SHP77 treated with DMSO at 0.1 percent for 48 hours (cell line): Measurements from ENCODE around the gene NRDE2.

ENCODE experiments used
- DNase-seq: peaks from one replicate; lab custom pipeline; 2025; lab: John Stamatoyannopoulos, UW

Gene NRDE2, protein sequence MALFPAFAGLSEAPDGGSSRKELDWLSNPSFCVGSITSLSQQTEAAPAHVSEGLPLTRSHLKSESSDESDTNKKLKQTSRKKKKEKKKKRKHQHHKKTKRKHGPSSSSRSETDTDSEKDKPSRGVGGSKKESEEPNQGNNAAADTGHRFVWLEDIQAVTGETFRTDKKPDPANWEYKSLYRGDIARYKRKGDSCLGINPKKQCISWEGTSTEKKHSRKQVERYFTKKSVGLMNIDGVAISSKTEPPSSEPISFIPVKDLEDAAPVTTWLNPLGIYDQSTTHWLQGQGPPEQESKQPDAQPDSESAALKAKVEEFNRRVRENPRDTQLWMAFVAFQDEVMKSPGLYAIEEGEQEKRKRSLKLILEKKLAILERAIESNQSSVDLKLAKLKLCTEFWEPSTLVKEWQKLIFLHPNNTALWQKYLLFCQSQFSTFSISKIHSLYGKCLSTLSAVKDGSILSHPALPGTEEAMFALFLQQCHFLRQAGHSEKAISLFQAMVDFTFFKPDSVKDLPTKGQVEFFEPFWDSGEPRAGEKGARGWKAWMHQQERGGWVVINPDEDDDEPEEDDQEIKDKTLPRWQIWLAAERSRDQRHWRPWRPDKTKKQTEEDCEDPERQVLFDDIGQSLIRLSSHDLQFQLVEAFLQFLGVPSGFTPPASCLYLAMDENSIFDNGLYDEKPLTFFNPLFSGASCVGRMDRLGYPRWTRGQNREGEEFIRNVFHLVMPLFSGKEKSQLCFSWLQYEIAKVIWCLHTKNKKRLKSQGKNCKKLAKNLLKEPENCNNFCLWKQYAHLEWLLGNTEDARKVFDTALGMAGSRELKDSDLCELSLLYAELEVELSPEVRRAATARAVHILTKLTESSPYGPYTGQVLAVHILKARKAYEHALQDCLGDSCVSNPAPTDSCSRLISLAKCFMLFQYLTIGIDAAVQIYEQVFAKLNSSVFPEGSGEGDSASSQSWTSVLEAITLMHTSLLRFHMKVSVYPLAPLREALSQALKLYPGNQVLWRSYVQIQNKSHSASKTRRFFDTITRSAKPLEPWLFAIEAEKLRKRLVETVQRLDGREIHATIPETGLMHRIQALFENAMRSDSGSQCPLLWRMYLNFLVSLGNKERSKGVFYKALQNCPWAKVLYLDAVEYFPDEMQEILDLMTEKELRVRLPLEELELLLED

GRCh38 chr14:90331497-90332270, at the start of gene NRDE2:
TSS of gene NRDE2 (minus strand) at chr14:90331941. CDS start at chr14:90331904, 37 bp downstream.
- DNase-seq = peak; percentile 97

DNA sequence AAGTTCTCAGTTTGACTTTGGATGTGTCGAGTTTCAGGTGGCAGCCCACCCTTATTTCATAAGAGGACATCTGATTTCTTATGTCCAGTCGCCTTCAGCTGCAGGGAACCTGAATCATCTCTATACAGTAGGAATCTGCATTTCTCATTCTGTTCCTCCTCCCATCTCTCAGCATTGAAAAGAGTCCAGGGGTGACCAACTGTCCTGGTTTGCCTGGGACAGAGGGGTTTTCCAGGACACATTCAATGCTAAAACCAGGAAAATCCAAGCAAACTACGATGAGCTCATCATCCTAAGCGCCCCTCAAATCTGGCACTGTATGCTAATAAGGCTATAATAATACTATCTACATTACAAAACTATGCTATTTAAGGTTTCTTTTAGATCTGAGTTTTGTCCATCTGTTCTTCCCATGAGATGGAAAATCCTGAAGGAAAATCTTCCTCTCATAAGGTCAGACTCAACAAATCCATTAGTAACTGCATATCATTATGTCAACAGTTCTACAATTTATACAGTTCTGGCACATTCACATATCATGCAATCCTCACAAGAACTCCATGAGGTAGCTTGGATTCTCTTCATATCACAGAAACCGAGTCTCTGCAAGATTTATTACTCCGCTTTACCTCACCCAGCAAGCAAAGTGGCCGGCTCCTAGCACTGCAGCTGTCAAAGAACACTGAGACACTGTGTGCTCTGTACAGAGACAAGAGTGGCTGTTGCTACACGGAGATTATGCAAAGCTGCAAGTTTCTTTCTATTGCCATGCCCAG, 49.5 kb upstream of the NRDE2 start:
- DNase-seq = no peak

GRCh38 chr14:90379106-90379505, 47.4 kb upstream of the NRDE2 start:
- DNase-seq = no peak

GRCh38 chr14:90378249-90378648, 46.5 kb upstream of the NRDE2 start:
- DNase-seq = no peak

DNA sequence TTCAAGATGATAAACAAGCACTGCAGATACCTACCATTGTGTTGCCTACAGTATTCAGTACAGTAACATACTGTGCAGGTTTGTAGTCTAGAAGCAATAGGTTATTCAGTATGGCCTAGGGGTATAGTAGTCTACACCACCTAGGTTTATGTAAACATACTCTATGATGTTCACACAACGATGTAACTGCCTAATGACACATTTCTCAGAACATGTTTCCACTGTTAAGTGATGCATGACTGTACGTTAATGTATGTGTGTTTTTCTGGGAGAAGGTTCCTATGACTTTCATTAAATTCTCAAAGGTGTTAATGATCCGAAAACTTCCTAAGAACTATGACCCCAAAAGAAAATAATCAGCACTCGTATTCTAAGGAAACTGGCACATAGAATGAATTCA, 44.2 kb upstream of the NRDE2 start:
- DNase-seq = no peak

DNA sequence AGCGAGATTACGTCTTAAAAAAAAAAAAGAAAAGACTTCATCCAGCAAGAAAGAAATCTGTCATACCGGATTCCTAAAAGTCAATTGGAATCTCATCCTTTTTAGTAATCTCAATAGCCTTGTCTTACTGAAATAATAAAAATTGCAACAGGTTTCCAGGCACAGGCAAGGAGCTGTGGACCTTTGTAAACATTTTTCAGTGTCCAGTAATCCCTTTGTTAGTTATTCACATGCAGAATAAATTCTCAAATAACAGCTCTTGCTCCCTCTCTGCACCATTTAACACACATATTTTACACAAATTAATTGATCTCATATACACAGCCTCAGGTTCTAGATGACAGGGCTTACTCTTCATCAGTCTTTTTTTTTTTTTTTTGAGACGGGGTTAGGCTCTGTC, 43.1 kb upstream of the NRDE2 start:
- DNase-seq = no peak

GRCh38 chr14:90373887-90374286, 42.1 kb upstream of the NRDE2 start:
- DNase-seq = no peak

DNA sequence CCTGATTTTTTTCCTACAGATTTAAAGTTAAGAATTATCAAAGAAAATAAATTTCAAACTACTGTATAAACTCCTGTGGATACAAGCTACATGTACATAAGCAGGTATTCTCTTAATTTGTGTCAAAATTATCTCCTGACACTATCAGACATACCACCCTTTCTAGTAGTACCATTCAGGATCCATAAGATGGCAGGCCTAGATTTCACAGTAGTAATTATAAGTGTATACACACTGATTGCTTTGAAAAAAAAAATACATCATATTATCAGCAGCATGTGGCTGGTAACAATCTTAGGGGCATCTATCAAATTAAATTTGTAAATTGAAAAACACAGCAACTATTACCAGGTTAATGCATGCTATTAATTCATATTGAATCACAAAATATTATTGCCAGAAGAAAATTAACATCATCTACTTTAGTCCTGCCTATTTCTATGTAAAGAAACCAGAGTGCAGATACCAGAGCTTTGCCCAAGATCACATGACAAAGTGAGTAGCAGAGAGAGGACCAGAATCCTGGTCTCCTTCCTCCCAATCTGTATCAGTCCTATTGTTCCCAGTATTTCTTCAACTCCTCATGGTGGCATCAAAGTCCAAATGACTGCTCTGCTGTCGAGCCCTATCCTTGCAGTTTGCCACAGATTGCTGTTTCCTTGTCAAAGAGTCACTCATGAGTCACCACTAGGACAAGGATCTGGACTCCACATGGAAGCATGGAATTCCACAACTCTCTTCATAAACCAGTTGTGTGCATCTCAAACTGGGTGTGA, 37.4 kb upstream of the NRDE2 start:
- no peak for DNase-seq

DNA sequence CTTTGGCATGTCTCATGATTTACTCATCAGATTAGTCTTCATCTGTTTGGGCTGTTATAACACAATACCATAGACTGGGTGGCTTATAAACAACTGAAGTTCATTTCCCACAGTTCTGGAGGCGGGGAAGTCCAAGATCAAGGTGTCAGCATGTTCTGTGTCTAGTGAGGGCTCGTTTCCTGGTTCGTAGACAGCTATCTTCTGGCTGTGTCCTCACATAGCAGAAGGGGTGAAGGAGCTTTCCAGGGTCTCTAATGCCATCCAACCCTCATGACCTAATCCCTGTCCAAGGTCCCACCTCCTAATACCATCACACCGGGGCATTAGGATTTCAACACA, 30.8 kb upstream of the NRDE2 start:
- DNase-seq = no peak

GRCh38 chr14:90361865-90362557, 30.3 kb upstream of the NRDE2 start:
- DNase-seq = no peak

DNA sequence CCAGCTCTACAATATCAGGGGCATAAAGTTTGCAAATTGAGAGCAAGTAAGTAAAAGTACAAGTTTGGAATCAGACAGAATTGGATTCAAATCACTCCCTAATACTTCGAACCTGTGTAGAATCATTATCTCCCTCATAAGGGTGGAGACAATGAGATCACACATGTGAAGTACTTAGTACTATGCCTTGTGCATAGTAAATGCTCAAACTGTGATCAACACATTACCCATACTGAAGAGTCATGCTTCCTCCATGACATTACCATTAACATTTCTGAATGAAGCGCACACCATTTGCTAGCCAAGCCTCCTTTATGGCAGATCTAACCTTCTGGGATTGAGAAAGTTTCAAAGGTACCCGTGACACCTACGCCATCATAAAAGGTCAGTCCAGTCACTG, 26.6 kb upstream of the NRDE2 start:
- no peak for DNase-seq

DNA sequence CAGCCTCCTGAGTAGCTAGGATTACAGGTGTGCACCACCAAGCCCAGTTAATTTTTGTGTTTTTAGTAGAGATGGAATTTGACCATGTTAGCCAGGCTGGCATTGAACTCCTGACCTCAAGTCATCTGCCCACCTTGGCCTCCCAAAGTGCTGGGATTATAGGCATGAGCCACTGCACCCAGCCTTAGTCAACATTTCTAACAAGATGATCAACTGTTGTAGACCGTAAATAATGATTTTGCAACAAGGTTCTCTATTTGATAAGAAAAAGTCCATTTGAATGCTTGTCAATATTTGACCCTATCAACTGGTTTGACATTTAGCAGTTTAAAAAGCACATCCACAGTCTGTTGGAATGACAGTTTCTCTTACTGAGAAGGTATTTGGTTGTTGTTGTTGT, 25.2 kb upstream of the NRDE2 start:
- DNase-seq = no peak

- DNase-seq = no peak
Observed at GRCh38 chr14:90355540-90356518, 24.1 kb upstream of the NRDE2 start.

- no peak for DNase-seq
Observed at GRCh38 chr14:90354551-90355298, 23.0 kb upstream of the NRDE2 start.

- DNase-seq = no peak
Observed at GRCh38 chr14:90349739-90350138, 18.0 kb upstream of the NRDE2 start.

DNA sequence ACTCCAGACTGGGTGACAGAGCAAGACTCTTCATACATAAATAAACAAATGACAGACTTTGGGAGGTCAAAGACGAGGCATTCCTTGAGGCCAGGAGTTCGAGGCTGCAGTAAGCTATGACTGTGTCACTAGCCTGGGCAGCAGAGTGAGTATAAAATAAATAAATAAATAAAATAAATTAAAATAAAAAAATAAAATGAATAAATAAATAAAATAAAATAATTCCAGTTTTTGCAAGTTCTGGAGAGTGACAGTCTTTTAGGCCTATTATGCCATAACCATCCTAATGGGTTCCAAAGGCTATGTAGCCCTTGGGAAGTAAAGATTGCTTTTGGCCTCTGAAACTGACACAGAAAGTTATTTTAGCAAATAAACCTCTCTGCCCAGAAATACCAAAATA, 16.5 kb upstream of the NRDE2 start:
- DNase-seq = no peak

DNA sequence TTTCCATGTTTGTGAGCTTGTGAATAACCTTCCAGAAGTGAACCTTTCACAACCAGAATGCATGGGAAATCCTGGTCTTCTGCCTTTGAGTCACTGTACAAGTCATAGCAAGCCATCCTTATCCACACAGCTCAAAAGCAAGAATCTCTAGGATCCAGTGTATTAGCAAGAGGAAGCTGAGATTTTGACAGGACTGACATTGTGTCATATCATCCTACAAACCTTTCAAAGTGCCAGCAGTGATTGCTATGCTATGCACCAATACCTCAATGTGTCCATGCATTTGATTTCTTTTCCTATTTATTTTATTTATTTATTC, 13.5 kb upstream of the NRDE2 start:
- DNase-seq = no peak
